Measurements from ENCODE around the gene DUSP18.

The DUSP18 gene

DNA sequence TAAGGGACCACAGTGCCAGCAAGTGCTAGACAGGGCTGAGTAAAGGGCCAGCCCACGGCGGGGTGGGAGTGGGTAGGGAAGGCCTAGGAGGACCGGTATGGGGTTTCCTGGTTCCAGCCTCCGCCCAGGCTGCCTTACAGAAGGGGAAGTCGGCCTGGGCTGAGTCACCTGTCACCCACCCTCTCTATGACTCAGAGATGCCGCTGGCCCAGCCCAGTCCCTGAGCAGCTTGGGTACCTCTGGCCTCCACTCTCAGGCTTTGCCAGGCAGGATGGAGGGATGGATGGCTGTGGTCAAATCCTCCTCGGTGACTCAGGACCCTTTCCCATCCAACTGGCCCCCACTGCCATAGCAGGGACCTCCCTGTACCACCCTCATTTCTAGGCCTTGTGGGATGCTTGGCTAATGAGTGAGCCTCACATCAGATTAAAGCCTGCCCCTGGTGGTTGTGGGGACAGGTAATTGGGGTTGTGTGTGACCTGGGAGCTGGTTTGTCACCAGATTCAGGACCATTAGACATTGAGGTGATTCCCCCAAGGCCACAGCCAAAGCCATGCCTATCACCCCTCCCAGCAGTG is 18.2 kb downstream of the DUSP18 start:
- DNase-seq (ENCODE audit: low read depth): no peak
- no peak overlapping the region for H3K4me3 ChIP-seq (ENCODE audit: low read depth, low read length)

DNA sequence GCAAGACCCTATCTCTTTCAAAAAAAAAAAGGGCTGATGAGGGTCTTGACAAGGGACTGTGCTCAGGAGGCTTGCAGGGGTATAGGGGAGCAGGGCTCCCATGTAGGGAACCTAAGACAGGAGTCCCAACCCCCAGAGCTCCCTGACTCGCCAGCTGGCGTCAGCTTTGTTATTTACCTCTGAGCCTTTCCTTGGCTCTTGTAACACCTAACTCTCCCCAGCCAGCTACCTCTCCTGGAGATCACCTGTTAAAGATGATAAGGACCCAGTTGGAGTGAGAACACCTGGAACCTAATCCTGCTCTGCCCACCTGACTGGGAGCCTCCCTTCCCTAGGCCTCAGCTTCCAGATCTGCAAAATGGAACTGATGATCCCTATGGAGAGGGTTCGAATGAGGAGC is 18.9 kb downstream of the DUSP18 start:
- no peak overlapping the region for H3K4me3 ChIP-seq (ENCODE audit: low read depth, low read length)
- DNase-seq (ENCODE audit: low read depth): no peak
- TF ChIP-seq, protein P1, sequence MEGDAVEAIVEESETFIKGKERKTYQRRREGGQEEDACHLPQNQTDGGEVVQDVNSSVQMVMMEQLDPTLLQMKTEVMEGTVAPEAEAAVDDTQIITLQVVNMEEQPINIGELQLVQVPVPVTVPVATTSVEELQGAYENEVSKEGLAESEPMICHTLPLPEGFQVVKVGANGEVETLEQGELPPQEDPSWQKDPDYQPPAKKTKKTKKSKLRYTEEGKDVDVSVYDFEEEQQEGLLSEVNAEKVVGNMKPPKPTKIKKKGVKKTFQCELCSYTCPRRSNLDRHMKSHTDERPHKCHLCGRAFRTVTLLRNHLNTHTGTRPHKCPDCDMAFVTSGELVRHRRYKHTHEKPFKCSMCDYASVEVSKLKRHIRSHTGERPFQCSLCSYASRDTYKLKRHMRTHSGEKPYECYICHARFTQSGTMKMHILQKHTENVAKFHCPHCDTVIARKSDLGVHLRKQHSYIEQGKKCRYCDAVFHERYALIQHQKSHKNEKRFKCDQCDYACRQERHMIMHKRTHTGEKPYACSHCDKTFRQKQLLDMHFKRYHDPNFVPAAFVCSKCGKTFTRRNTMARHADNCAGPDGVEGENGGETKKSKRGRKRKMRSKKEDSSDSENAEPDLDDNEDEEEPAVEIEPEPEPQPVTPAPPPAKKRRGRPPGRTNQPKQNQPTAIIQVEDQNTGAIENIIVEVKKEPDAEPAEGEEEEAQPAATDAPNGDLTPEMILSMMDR (IDR thresholded peaks at IDR 0.05; ENCODE audit: control insufficient read depth, extremely low read depth, insufficient read depth): no peak

More for the DNA sequence above, 18.2 kb downstream of the DUSP18 start:
- TF ChIP-seq, protein P1 (IDR thresholded peaks at IDR 0.05; ENCODE audit: control insufficient read depth, extremely low read depth, insufficient read depth): no peak

DNA sequence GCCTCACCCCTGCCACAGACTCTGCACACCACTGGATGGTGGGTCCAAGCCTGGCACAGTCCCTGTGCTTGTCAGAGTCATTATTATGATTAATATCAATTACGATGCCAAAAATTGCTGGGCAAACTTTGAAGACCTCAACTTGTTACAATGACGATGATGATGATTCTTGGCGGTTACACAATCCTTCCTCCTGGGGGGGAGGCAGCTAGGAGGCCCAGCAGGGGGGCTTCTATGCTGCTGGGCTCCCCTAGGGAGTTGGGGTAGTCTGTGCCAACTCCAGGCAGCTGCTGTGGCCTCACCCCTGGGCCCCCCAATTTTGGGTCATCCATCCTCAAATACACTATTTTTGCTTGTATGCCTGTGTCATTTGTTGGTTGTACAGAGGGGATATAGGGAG is 20.1 kb downstream of the DUSP18 start:
- TF ChIP-seq, protein P1 (IDR thresholded peaks at IDR 0.05; ENCODE audit: control insufficient read depth, extremely low read depth, insufficient read depth): no peak
- H3K4me3 ChIP-seq (ENCODE audit: low read depth, low read length): no peak overlapping the region
- no peak for DNase-seq (ENCODE audit: low read depth)

DNA sequence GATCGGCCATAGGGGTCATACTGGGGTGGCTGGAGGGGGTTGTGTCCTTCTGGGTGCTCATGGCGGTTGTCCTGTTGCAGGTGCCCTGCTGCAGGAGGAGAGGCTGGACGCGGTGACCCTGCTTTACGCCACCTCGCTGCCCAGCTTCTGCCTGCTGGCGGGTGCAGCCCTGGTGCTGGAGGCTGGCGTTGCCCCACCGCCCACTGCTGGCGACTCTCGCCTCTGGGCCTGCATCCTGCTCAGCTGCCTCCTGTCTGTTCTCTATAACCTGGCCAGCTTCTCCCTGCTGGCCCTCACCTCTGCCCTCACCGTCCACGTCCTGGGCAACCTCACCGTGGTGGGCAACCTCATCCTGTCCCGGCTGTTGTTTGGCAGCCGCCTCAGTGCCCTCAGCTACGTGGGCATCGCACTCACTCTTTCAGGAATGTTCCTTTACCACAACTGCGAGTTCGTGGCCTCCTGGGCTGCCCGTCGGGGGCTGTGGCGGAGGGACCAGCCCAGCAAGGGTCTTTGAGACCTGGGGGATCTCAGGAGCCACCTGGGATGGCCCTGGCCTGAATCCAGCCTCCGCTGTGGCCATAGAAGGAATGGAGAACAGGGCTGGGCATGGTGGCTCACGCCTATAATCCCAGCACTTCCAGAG is 21.0 kb downstream of the DUSP18 start:
- TF ChIP-seq, protein P1 (IDR thresholded peaks at IDR 0.05; ENCODE audit: control insufficient read depth, extremely low read depth, insufficient read depth): no peak
- H3K4me3 ChIP-seq (ENCODE audit: low read depth, low read length): no peak overlapping the region
- no peak for DNase-seq (ENCODE audit: low read depth)

DNA sequence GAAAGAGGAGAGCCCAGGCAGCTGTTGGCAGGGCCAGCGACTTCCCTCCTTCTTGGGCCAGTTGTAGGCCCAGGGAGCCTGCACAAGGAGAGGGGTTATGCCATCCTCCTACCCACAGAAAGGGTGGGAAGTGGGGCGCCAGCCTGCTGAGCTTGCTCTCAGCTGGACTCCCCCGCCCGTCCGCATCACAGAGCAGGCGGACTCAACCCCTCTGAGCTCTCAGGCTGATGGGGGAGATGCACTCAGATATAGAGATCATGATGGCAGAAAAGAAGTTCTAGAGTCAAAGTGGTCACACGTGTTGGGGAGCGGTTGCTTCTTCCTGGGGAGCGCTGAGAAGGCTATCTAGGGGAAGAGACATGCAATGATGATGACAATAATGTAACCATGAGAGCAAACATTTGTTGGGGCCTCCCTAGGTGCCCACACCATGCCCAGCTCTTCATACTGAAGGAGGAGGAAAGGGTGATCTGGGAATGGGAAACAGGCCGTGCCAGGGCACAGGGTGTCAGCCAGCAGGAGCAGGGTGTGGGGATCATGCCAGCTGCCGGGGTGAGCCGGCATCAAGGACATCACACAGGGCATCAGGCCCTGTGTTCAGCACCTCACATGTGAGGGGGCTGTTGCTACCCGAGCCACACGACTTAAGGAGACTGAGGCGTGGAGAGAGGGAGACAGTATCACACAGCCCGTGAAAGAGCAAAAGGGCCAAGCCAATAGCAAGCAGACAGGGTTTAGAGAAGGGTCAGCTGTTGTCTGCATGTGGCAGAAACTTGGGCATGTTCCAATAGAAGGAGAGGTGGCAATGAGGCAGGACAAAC is 24.4 kb downstream of the DUSP18 start:
- TF ChIP-seq, protein P1 (IDR thresholded peaks at IDR 0.05; ENCODE audit: control insufficient read depth, extremely low read depth, insufficient read depth): no peak
- no peak for DNase-seq (ENCODE audit: low read depth)
- H3K4me3 ChIP-seq (ENCODE audit: low read depth, low read length): no peak overlapping the region

DNA sequence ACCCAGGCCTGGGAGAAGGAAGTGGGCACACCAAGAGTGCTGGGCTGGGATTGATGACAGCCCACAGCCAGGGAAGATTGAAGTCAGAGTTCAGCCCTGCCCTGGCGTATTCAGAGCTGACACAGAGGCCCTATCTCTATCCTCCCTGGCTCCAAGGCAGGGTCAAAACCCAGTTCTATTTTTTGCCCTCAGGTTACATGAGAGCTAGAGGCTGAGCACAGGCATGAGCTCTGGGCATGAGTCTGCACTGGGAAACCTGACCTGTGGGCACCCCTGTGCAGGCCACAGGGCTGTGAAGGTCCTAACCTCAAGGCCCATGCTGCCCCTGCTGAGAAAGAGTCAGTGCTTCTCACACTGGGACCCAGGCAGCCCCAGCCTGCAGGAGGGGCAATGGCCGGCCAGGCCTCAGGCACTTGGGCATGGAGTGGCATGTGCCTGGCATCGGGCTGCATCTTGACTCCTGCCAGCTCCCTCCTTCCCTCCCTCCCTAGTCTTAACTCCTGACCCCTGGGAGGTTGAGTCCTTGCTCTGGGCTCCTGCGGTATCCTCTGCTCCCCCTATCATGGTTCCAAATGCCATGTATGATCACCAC is 26.7 kb downstream of the DUSP18 start:
- DNase-seq (ENCODE audit: low read depth): no peak
- H3K4me3 ChIP-seq (ENCODE audit: low read depth, low read length): no peak overlapping the region
- TF ChIP-seq, protein P1 (IDR thresholded peaks at IDR 0.05; ENCODE audit: control insufficient read depth, extremely low read depth, insufficient read depth): no peak

Measured in LNCaP clone FGC (cell line).